H9 (cell line): ENCODE data around the gene CD84. TPM values are rescaled to one million over a fixed set of nuclear protein-coding genes. Genes with fewer than 3 reads are reported as not detected.

Source experiments
- DNase-seq: peaks from one replicate; pipeline ENCODE4 v3.0.0-alpha.2; 2017
- H2AFZ ChIP-seq: one replicate; pipeline ENCODE4 v1.6.1; 2013; ENCODE audit warnings: mild to moderate bottlenecking, low read length, control low read depth, moderate library complexity
- H2AK5ac ChIP-seq: 2 replicates; pipeline ENCODE4 v1.6.1; 2013; ENCODE audit warnings: low read length, control low read depth, mixed read lengths; ENCODE audit not compliant: insufficient read length
- H2BK120ac ChIP-seq: one replicate; pipeline ENCODE4 v1.6.1; 2013; ENCODE audit warnings: low read depth, mild to moderate bottlenecking, low read length, control low read depth, inconsistent platforms; ENCODE audit not compliant: poor library complexity, severe bottlenecking
- H2BK12ac ChIP-seq: 2 replicates; pipeline ENCODE4 v1.6.1; 2013; ENCODE audit warnings: low read length, control low read depth, mixed read lengths, low read depth; ENCODE audit not compliant: insufficient read length
- H2BK15ac ChIP-seq: 2 replicates; pipeline ENCODE4 v1.6.1; 2013; ENCODE audit warnings: low read depth, low read length, control low read depth
- H2BK20ac ChIP-seq: one replicate; pipeline ENCODE4 v1.6.1; 2013; ENCODE audit warnings: low read depth, mild to moderate bottlenecking, low read length, control low read depth, inconsistent platforms; ENCODE audit not compliant: poor library complexity, severe bottlenecking
- H2BK5ac ChIP-seq: 2 replicates; pipeline ENCODE4 v1.6.1; 2013; ENCODE audit warnings: low read length, control low read depth, mixed read lengths; ENCODE audit not compliant: insufficient read length
- H3K14ac ChIP-seq: 2 replicates; pipeline ENCODE4 v1.6.1; 2013; ENCODE audit warnings: low read length, control low read depth; ENCODE audit not compliant: insufficient read depth
- H3K18ac ChIP-seq: 2 replicates; pipeline ENCODE4 v1.6.1; 2013; ENCODE audit warnings: low read depth, mild to moderate bottlenecking, mixed read lengths, low read length, control low read depth; ENCODE audit not compliant: insufficient read length
- H3K23ac ChIP-seq: 2 replicates; pipeline ENCODE4 v1.6.1; 2013; ENCODE audit warnings: low read length, control low read depth, mixed read lengths, low read depth; ENCODE audit not compliant: insufficient read length
- H3K23me2 ChIP-seq: 2 replicates; pipeline ENCODE4 v1.6.1; 2013; ENCODE audit warnings: low read depth, mild to moderate bottlenecking, mixed read lengths, low read length, control low read depth; ENCODE audit not compliant: insufficient read length, poor library complexity, severe bottlenecking
- H3K27ac ChIP-seq: 2 replicates; pipeline ENCODE4 v1.5.1; 2013; ENCODE audit warnings: low read length, control low read depth, mixed read lengths, low read depth; ENCODE audit not compliant: insufficient read length
- H3K27me3 ChIP-seq: 2 replicates; pipeline ENCODE4 v1.6.1; 2013; ENCODE audit warnings: low read length, control low read depth, inconsistent platforms; ENCODE audit not compliant: insufficient read depth
- H3K4ac ChIP-seq: 2 replicates; pipeline ENCODE4 v1.6.1; 2013; ENCODE audit warnings: low read depth, mild to moderate bottlenecking, control low read depth, inconsistent platforms, low read length, moderate library complexity
- H3K4me1 ChIP-seq: 2 replicates; pipeline ENCODE4 v1.6.1; 2013; ENCODE audit warnings: low read length, control low read depth, inconsistent platforms; ENCODE audit not compliant: insufficient read depth
- H3K4me2 ChIP-seq: 2 replicates; pipeline ENCODE4 v1.6.1; 2013; ENCODE audit warnings: low read length, control low read depth, mixed read lengths; ENCODE audit not compliant: insufficient read length, insufficient read depth
- H3K56ac ChIP-seq: 2 replicates; pipeline ENCODE4 v1.6.1; 2013; ENCODE audit warnings: low read depth, mild to moderate bottlenecking, mixed read lengths, low read length, control low read depth; ENCODE audit not compliant: insufficient read length
- H3K79me1 ChIP-seq: 2 replicates; pipeline ENCODE4 v1.6.1; 2013; ENCODE audit warnings: low read depth, mild to moderate bottlenecking, moderate library complexity, low read length, control low read depth, inconsistent platforms; ENCODE audit not compliant: insufficient read depth, poor library complexity, severe bottlenecking
- H3K79me2 ChIP-seq: 2 replicates; pipeline ENCODE4 v1.6.1; 2013; ENCODE audit warnings: low read length, control low read depth, inconsistent platforms; ENCODE audit not compliant: insufficient read depth
- H3K9ac ChIP-seq: 2 replicates; pipeline ENCODE4 v1.6.1; 2013; ENCODE audit warnings: low read length, control low read depth, mixed read lengths; ENCODE audit not compliant: insufficient read length; ENCODE audit errors: extremely low read depth
- H3K9me3 ChIP-seq: one replicate; pipeline ENCODE4 v1.6.1; 2013; ENCODE audit warnings: low read depth, low read length, inconsistent platforms; ENCODE audit not compliant: control insufficient read depth
- H3T11ph ChIP-seq: one replicate; pipeline ENCODE4 v1.6.1; 2013; ENCODE audit warnings: mild to moderate bottlenecking, low read length, control low read depth, inconsistent platforms
- H4K20me1 ChIP-seq: one replicate; pipeline ENCODE4 v1.6.1; 2013; ENCODE audit not compliant: control insufficient read depth, insufficient read length, insufficient read depth
- H4K5ac ChIP-seq: 2 replicates; pipeline ENCODE4 v1.6.1; 2013; ENCODE audit warnings: low read depth, mild to moderate bottlenecking, mixed read lengths, low read length, control low read depth; ENCODE audit not compliant: insufficient read length
- H4K8ac ChIP-seq: replicated peaks from 2 replicates; pipeline ENCODE4 v1.6.1; 2013; ENCODE audit warnings: low read length, control low read depth, mixed read lengths, low read depth; ENCODE audit not compliant: insufficient read length
- H4K91ac ChIP-seq: 2 replicates; pipeline ENCODE4 v1.6.1; 2013; ENCODE audit warnings: low read depth, mild to moderate bottlenecking, moderate library complexity, mixed read lengths, low read length, control low read depth; ENCODE audit not compliant: insufficient read length
- H3K27ac Mint-ChIP-seq, 3 experiments: 2 replicates in 2 of 3; 3 replicates in 1 of 3; pipeline ENCODE4 v1.8.0; 2020 to 2021; ENCODE audit warnings: mixed read lengths in 3 of 3, mild to moderate bottlenecking in 1 of 3, moderate library complexity in 1 of 3
- H3K27me3 Mint-ChIP-seq: 2 replicates; pipeline ENCODE4 v1.8.0; 2021; ENCODE audit warnings: low read depth, mild to moderate bottlenecking, moderate library complexity, mixed read lengths
- H3K36me3 Mint-ChIP-seq, 3 experiments: 2 replicates in 2 of 3; 3 replicates in 1 of 3; pipeline ENCODE4 v1.8.0; 2020 to 2021; ENCODE audit warnings: low read depth in 3 of 3, mixed read lengths in 3 of 3; ENCODE audit not compliant: insufficient read depth in 1 of 3
- H3K4me1 Mint-ChIP-seq, 2 experiments: 2 replicates each; pipeline ENCODE4 v1.8.0; 2020; ENCODE audit warnings: mixed read lengths in 2 of 2
- H3K4me3 Mint-ChIP-seq, 2 experiments: 2 replicates in 1 of 2; 3 replicates in 1 of 2; pipeline ENCODE4 v1.8.0; 2020 to 2021; ENCODE audit warnings: mild to moderate bottlenecking in 2 of 2, mixed read lengths in 2 of 2, moderate library complexity in 1 of 2
- H3K9me3 Mint-ChIP-seq, 2 experiments: 2 replicates in 1 of 2; 3 replicates in 1 of 2; pipeline ENCODE4 v1.8.0; 2020; ENCODE audit warnings: mild to moderate bottlenecking in 2 of 2, mixed read lengths in 2 of 2, moderate library complexity in 1 of 2
- WGBS: extraction: QIAGEN DNeasy Blood & Tissue Kit; methylation state at CpG from one replicate; pipeline ENCODE4 v1.1.7; 2013; ENCODE audit warnings: missing lambda C conversion rate, low lambda C conversion rate, mixed read lengths; ENCODE audit not compliant: insufficient read length; ENCODE audit errors: extremely low coverage; 5-methylcytosine and 5-hydroxymethylcytosine counted together
- total RNA-seq: library from RNA; stranded (reverse); gene quantifications from 2 replicates; pipeline ENCODE4 v1.2.1, GENCODE V29; 2021
- TF ChIP-seq, protein P1 (sequence below): fragments of 200-600 bp; sonication (generic); conservative IDR thresholded peaks from 3 replicates; pipeline ENCODE4 v1.8.0; 2021; ENCODE audit warnings: antibody characterized with exemption, mild to moderate bottlenecking

Gene CD84
- total RNA-seq, 1 experiment from 2014 or later: not detected

DNA sequence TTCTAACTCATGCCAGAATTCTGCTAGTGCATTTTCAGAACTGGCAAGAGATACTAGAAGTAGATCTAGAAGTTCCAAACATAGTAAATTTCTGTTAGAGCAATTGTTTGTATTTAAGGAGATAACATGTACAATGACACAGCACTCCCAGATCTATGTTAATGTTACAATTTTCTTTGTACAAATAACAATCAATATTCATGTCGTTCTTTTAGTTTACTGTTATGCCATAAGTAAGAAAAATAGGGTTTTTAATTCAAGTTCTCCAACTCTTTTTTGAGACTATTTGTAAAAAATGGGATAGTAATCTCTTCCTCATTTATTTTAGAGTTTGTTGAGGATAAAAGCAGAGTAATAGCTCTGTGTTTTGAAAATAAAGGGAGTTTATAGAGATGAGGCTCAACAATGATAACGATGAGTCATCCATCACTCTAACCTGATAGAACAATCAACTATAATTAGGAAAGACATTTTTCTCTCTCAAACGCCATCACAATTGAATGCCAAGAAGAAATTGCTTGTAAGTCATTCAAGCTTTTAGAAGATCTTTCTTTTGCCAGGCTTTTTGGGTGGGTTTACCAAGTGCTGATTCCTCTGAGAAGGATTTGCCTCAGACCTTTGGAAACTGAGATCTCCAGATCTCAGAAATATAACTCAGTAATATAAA, 638 bp downstream of the CD84 start:
- Histone ChIP-seq H3K79me2 (no peaks in the 10 kb centered on the region), H3K27ac (no peak overlapping the region), H3K4ac (no peak overlapping the region), H3K4me1 (no peaks in the 10 kb centered on the region), H3K27me3 (no peaks in the 10 kb centered on the region), H2BK120ac (no peak overlapping the region), H3K14ac (no peak overlapping the region), H2BK15ac (no peak overlapping the region), H3K23ac (no peak overlapping the region), H3K79me1 (no peaks in the 10 kb centered on the region), H2BK5ac (no peak overlapping the region), H3K9ac (no peak overlapping the region), H3K4me2 (no peak overlapping the region), H3K9me3 (no peaks in the 10 kb centered on the region), H4K20me1 (no peaks in the 10 kb centered on the region), H2AFZ (no peak overlapping the region), H4K5ac (no peak overlapping the region), H2BK12ac (no peak overlapping the region), H2AK5ac (no peak overlapping the region), H3K23me2 (no peaks in the 10 kb centered on the region), H3T11ph (no peak overlapping the region), H3K18ac (no peak overlapping the region), H3K56ac (no peak overlapping the region), H4K8ac (no peak overlapping the region), H4K91ac (no peak overlapping the region), H2BK20ac (no peak overlapping the region)
- no CpG with 5 or more reads among the region's 3 CpGs for WGBS
- no peaks in the 10 kb centered on the region for H3K36me3 Mint-ChIP-seq
- peaks cover 0 to 8% of the 10 kb centered on the region in 2 experiments; a peak in 4 of 5 replicates for H3K9me3 Mint-ChIP-seq
- 0 out of 4 replicates have a peak, but pooled peaks cover 2% of the 10 kb centered on the region in 2 experiments for H3K4me1 Mint-ChIP-seq
- TF ChIP-seq, protein P1, sequence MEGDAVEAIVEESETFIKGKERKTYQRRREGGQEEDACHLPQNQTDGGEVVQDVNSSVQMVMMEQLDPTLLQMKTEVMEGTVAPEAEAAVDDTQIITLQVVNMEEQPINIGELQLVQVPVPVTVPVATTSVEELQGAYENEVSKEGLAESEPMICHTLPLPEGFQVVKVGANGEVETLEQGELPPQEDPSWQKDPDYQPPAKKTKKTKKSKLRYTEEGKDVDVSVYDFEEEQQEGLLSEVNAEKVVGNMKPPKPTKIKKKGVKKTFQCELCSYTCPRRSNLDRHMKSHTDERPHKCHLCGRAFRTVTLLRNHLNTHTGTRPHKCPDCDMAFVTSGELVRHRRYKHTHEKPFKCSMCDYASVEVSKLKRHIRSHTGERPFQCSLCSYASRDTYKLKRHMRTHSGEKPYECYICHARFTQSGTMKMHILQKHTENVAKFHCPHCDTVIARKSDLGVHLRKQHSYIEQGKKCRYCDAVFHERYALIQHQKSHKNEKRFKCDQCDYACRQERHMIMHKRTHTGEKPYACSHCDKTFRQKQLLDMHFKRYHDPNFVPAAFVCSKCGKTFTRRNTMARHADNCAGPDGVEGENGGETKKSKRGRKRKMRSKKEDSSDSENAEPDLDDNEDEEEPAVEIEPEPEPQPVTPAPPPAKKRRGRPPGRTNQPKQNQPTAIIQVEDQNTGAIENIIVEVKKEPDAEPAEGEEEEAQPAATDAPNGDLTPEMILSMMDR: no peak
- no peak overlapping the region for H3K27ac Mint-ChIP-seq
- no peaks in the 10 kb centered on the region for H3K27me3 Mint-ChIP-seq
- no peak for DNase-seq
- H3K4me3 Mint-ChIP-seq: no peak overlapping the region
